Thyroid gland (tissue), 4 donors: ENCODE results near the gene RTN4R. TPM values are rescaled to one million over a fixed set of nuclear protein-coding genes. Genes with fewer than 3 reads are reported as not detected.
"Not testable (repeated sequence)": the region's sequence is repeated elsewhere in the genome, so short reads cannot be mapped to it uniquely, and the experiment has no call there.

Experiments used
- DNase-seq, 2 donors: peaks; one replicate each; pipeline ENCODE4 v3.0.0-alpha.2; 2019
- H3K27ac ChIP-seq, 3 donors: fragments of 200-600 bp; sonication (generic); 1 replicate in 2 of 3; 2 replicates in 1 of 3; pipeline ENCODE4 v1.5.1; 2016 to 2019; ENCODE audit warnings: mild to moderate bottlenecking in 1 of 3, moderate library complexity in 1 of 3
- H3K27me3 ChIP-seq: fragments of 200-600 bp; sonication (generic); one replicate; pipeline ENCODE4 v1.5.1; 2019
- H3K36me3 ChIP-seq, 2 donors: fragments of 200-600 bp; sonication (generic); one replicate each; pipeline ENCODE4 v1.5.1; 2016 to 2019
- H3K4me1 ChIP-seq, 2 donors: fragments of 200-600 bp; sonication (generic); one replicate each; pipeline ENCODE4 v1.5.1; 2017 to 2019
- H3K4me3 ChIP-seq, 3 donors: fragments of 200-600 bp; sonication (generic); replicated peaks in 1 of 3; 1 replicate in 2 of 3; 2 replicates in 1 of 3; pipeline ENCODE4 v1.5.1; 2016; ENCODE audit warnings: mild to moderate bottlenecking in 1 of 3
- H3K9me3 ChIP-seq: fragments of 200-600 bp; sonication (generic); one replicate; pipeline ENCODE4 v1.5.1; 2017
- POLR2A ChIP-seq, 2 donors: fragments of 450-650 bp; IDR thresholded peaks; one replicate each; pipeline ENCODE4 v1.6.1; 2017; ENCODE audit warnings: antibody characterized with exemption in 2 of 2, mild to moderate bottlenecking in 2 of 2, moderate library complexity in 1 of 2
- WGBS, 2 donors: methylation state at CpG; one replicate each; pipeline ENCODE4 v1.1.5; 2017; 5-methylcytosine and 5-hydroxymethylcytosine counted together
- intact Hi-C: fragments of 100-400 bp; cut with DNase I; formaldehyde crosslinking; loops from one replicate; pipeline ENCODE4 v1.15.1; 2023
- total RNA-seq, 4 donors: library from RNA; depleted of rRNA; stranded (reverse); fragments of >200 nt; gene quantifications; one replicate each; pipeline ENCODE4 v1.2.3, GENCODE V29; 2016
- TF ChIP-seq, protein P1 (sequence below), 6 experiments: fragments of 200-600 bp in 3 of 6; fragments of 450-650 bp in 3 of 6; sonication (generic) in 3 of 6; IDR thresholded peaks; one replicate each; pipeline ENCODE4 v1.5.1; 2016 to 2019; ENCODE audit warnings: antibody characterized with exemption in 6 of 6, mild to moderate bottlenecking in 2 of 6, inconsistent platforms in 1 of 6, moderate library complexity in 1 of 6

RTN4R gene
- total RNA-seq, 4 donors from 2014 or later, result 4.0 to 8.6 (median 5.9) TPM

- Histone ChIP-seq H3K27me3 (no peaks in the 10 kb centered on the region), H3K36me3 (no peaks in the 10 kb centered on the region), H3K4me3 (no peak overlapping the region), H3K27ac (no peak overlapping the region), H3K4me1 (no peaks in the 10 kb centered on the region), H3K9me3 (no peaks in the 10 kb centered on the region)
- TF ChIP-seq, protein P1, sequence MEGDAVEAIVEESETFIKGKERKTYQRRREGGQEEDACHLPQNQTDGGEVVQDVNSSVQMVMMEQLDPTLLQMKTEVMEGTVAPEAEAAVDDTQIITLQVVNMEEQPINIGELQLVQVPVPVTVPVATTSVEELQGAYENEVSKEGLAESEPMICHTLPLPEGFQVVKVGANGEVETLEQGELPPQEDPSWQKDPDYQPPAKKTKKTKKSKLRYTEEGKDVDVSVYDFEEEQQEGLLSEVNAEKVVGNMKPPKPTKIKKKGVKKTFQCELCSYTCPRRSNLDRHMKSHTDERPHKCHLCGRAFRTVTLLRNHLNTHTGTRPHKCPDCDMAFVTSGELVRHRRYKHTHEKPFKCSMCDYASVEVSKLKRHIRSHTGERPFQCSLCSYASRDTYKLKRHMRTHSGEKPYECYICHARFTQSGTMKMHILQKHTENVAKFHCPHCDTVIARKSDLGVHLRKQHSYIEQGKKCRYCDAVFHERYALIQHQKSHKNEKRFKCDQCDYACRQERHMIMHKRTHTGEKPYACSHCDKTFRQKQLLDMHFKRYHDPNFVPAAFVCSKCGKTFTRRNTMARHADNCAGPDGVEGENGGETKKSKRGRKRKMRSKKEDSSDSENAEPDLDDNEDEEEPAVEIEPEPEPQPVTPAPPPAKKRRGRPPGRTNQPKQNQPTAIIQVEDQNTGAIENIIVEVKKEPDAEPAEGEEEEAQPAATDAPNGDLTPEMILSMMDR (IDR thresholded peaks at IDR 0.05), result no peak
- TF ChIP-seq POLR2A (IDR thresholded peaks at IDR 0.05), result no peak
- 85 to 88% methylated on average over 12 of the region's 12 CpGs for WGBS, 2 donors
- intact Hi-C loops, result loop anchor here (10.0 kb wide), 1 partner anchor 307 kb away; no protein-coding TSS in a partner anchor
- DNase-seq, result no peak
These were observed 13.8 kb upstream of the RTN4R start for GRCh38 chr22:20281891-20282290.

DNA sequence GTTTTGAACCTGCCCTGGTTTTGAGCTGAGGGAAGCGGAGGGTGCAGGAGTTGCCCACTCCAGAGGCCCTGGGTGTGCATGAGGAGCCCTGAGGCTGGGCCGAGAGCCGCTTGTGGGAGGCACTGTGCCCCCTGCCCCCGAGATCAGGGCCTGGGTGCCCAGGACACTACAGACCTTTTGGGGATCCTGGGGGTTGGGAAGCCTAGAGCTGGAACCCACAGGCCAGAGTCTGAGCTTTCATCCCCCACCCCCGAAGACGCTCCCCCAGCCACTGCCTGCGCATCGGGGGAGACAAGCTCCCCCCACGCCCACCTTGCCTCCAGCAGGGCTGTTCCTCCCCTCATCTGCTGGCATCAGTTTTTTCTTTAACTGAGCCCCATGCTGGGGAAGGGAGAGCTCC lies 13.4 kb upstream of the RTN4R start:
- not testable (repeated sequence) for H3K4me3 ChIP-seq, H3K36me3 ChIP-seq, H3K9me3 ChIP-seq, H3K27ac ChIP-seq, DNase-seq, H3K4me1 ChIP-seq, H3K27me3 ChIP-seq
- WGBS, 2 donors, result 70 to 80% methylated on average over 8 to 9 of the region's 9 CpGs
- intact Hi-C loops, result loop anchor here (10.0 kb wide), 1 partner anchor 307 kb away; no protein-coding TSS in a partner anchor

GRCh38 chr22:20280866-20281265 lies 12.7 kb upstream of the RTN4R start:
- H3K4me1 ChIP-seq, result no peaks in the 10 kb centered on the region
- no peak for DNase-seq
- 83% methylated on average over 1 to 11 of the region's 12 CpGs for WGBS, 2 donors
- H3K9me3 ChIP-seq, result no peaks in the 10 kb centered on the region
- H3K36me3 ChIP-seq, result no peaks in the 10 kb centered on the region
- no peaks in the 10 kb centered on the region for H3K27me3 ChIP-seq
- H3K4me3 ChIP-seq, result no peak overlapping the region
- no peak overlapping the region for H3K27ac ChIP-seq
- no peak for TF ChIP-seq POLR2A (IDR thresholded peaks at IDR 0.05)
- TF ChIP-seq, protein P1 (IDR thresholded peaks at IDR 0.05), result no peak
- intact Hi-C loops, result loop anchor here (10.0 kb wide), 1 partner anchor 306 kb away; no protein-coding TSS in a partner anchor

DNA sequence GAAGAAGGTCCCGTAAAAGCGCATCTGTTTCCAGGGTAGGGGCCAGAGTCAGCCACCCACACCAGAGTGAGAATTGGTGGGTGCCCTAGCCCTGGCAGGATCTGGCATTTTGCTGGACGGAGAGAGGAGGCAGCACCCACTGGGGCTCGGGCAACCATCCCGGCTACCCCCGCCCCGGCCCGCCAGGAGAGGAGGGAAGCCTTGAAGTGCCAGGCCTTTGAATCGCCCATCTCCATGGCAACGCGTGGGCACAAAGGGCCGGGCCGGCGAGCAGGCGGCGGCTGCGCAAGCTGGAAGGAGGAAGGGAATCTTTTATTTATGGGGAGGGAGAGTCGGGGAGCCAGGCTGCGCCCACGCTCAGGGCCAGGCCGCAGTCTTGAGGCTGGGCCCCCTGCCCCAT lies 12.0 kb upstream of the RTN4R start:
- H3K4me1 ChIP-seq, H3K27me3 ChIP-seq, H3K9me3 ChIP-seq, H3K4me3 ChIP-seq, DNase-seq, H3K36me3 ChIP-seq, H3K27ac ChIP-seq: not testable (repeated sequence)
- WGBS, 2 donors, result 75 to 80% methylated on average over 4 to 17 of the region's 21 CpGs
- intact Hi-C loops, result loop anchor here (10.0 kb wide), 1 partner anchor 305 kb away; no protein-coding TSS in a partner anchor

GRCh38 chr22:20279662-20280134 lies 11.6 kb upstream of the RTN4R start:
- no peaks in the 10 kb centered on the region for H3K27me3 ChIP-seq
- TF ChIP-seq, protein P1 (IDR thresholded peaks at IDR 0.05), result no peak
- TF ChIP-seq POLR2A (IDR thresholded peaks at IDR 0.05), result no peak
- no peak overlapping the region for H3K27ac ChIP-seq
- no peaks in the 10 kb centered on the region for H3K36me3 ChIP-seq
- intact Hi-C loops, result loop anchor here (10.0 kb wide), 1 partner anchor 305 kb away; no protein-coding TSS in a partner anchor
- 80% methylated on average over 14 to 15 of the region's 15 CpGs for WGBS, 2 donors
- no peak overlapping the region for H3K4me3 ChIP-seq
- no peaks in the 10 kb centered on the region for H3K4me1 ChIP-seq
- no peak for DNase-seq
- H3K9me3 ChIP-seq, result no peaks in the 10 kb centered on the region

DNA sequence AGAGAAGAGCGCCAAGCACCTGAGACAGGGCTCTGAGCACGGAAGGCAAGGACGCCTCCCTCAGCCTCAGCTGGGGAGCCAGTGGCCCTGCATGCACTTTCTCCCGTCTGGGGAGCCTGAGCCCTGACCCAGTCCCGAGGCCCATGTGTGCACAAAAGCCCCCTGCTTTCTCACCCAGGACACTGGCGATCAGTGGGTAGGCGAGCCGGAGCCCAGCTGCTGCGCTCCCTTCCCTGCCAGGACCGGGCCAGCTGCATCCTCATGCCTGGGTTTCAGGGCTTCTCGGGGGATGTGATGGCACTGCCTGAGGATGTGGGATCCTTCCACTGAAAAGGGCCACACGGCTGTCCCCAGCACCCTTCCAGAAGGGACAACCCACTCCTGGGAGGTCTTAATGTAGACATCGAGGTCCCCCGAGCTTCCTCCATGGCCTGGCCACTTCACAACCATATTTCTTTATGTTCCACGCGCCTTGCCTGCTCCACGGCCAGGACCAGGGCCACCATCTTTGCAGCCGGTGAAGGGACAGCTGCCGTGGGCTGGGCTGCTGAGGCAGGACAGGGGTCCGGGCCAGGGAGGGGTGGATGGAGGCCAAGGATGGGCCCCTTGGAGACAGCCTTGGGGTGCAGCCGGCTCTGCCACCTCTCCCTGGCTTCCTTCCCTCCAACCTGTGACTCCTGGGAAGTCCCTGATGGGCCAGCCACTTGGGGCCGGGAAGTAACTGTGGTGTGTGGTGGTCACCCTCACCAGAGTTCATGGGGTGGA lies 10.8 kb upstream of the RTN4R start:
- H3K9me3 ChIP-seq, H3K4me3 ChIP-seq, DNase-seq, intact Hi-C loops, H3K4me1 ChIP-seq, H3K36me3 ChIP-seq, H3K27ac ChIP-seq, H3K27me3 ChIP-seq: not testable (repeated sequence)
- 92 to 94% methylated on average over 7 to 8 of the region's 22 CpGs for WGBS, 2 donors

DNA sequence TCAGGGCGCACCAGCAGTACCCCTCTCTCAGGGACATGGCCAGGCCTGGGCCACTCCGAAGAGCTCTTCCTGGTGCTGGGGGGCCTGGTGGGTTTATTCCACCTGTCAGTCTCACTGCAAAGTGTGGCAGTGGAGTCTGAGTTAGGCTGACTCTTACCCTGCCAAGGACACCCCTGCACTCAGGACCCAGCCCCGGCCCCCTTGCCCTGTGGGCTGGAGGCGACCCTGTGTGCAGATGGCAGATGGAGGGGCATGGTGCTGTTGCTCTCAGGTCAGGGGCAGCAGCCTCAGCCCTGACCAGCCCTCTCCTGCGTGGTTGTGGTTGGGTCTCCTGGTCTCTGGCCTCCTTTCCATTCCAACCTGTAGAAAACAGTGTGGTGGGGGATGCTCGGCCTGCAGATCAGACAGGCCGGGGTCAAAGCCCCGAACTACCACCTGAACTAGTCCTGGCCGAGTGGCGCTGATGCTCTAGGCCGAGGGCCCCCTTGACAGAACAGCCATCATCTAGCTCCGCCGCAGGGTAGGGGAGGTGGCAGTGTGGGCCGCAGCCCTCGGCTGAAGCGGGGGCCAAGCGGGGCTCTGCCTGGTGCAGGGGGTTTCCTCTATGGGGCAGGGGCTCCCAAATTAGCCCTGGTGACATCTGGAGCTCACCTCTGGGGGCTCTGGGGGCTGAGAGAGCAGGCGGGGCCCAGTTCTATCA lies 10.0 kb upstream of the RTN4R start:
- H3K4me3 ChIP-seq, H3K36me3 ChIP-seq, DNase-seq, H3K27me3 ChIP-seq, H3K4me1 ChIP-seq, H3K9me3 ChIP-seq, intact Hi-C loops, H3K27ac ChIP-seq: not testable (repeated sequence)
- 85 to 87% methylated on average over 2 to 5 of the region's 18 CpGs for WGBS, 2 donors
